SK-MEL-5 (cell line): ENCODE measurements around the gene FCN2. TPM values are rescaled to one million over a fixed set of nuclear protein-coding genes. Genes with fewer than 3 reads are reported as not detected.

Source experiments
- DNase-seq: peaks from one replicate; pipeline ENCODE4 v3.0.0-alpha.2; 2016; ENCODE audit warnings: low read depth, low spot score
- in situ Hi-C: cut with HindIII; loops from 2 replicates; pipeline ENCODE4 v1.10.0; 2016; ENCODE audit warnings: low sequenced_read_pairs, high pct_unique_total_duplicates, low pct_unique_long_range_greater_than_20kb
- total RNA-seq: library from RNA; depleted of rRNA; stranded (reverse); fragments of >200 nt; shearing (Covaris generic); gene quantifications from 2 replicates; pipeline ENCODE4 v1.2.3, GENCODE V29; 2014

The FCN2 gene
- total RNA-seq, 1 experiment from 2014 or later = not detected

- in situ Hi-C loops = no loop called here
- no peak for DNase-seq
Observed at GRCh38 chr9:134881313-134881670, 682 bp downstream of the FCN2 start.

- no peak for DNase-seq
- in situ Hi-C loops = no loop called here
Observed at GRCh38 chr9:134882204-134882785, 1.7 kb downstream of the FCN2 start.

- in situ Hi-C loops = no loop called here
- DNase-seq = no peak
Observed at GRCh38 chr9:134883040-134883782, 2.6 kb downstream of the FCN2 start.

GRCh38 chr9:134884492-134884891 lies 3.9 kb downstream of the FCN2 start:
- in situ Hi-C loops = no loop called here
- no peak for DNase-seq

- no peak for DNase-seq
Observed at GRCh38 chr9:134885001-134885678, 4.5 kb downstream of the FCN2 start.

GRCh38 chr9:134885679-134886412 lies 5.2 kb downstream of the FCN2 start:
- in situ Hi-C loops = no loop called here
- no peak for DNase-seq

More at GRCh38 chr9:134885001-134885678, 4.5 kb downstream of the FCN2 start:
- in situ Hi-C loops = no loop called here

- DNase-seq = no peak
- in situ Hi-C loops = no loop called here
Observed at GRCh38 chr9:134886413-134886913, 5.9 kb downstream of the FCN2 start.

- no peak for DNase-seq
- in situ Hi-C loops = no loop called here
Observed at GRCh38 chr9:134887219-134887618, 6.6 kb downstream of the FCN2 start.

- in situ Hi-C loops = no loop called here
- DNase-seq = no peak
Observed at GRCh38 chr9:134887686-134888602, 7.3 kb downstream of the FCN2 start.

- no peak for DNase-seq
Observed at GRCh38 chr9:134888603-134889190, 8.1 kb downstream of the FCN2 start.

GRCh38 chr9:134889386-134890154 lies 9.0 kb downstream of the FCN2 start:
- in situ Hi-C loops = no loop called here
- DNase-seq = no peak

More at GRCh38 chr9:134888603-134889190, 8.1 kb downstream of the FCN2 start:
- in situ Hi-C loops = no loop called here

- in situ Hi-C loops = no loop called here
- no peak for DNase-seq
Observed at GRCh38 chr9:134890155-134890495, 9.5 kb downstream of the FCN2 start.

GRCh38 chr9:134891053-134891452 lies 10.4 kb downstream of the FCN2 start:
- in situ Hi-C loops = no loop called here

GRCh38 chr9:134891713-134892112 lies 11.1 kb downstream of the FCN2 start:
- no peak for DNase-seq
- in situ Hi-C loops = no loop called here

More at GRCh38 chr9:134891053-134891452, 10.4 kb downstream of the FCN2 start:
- no peak for DNase-seq

- in situ Hi-C loops = no loop called here
- DNase-seq = no peak
Observed at GRCh38 chr9:134892221-134892620, 11.6 kb downstream of the FCN2 start.

- in situ Hi-C loops = no loop called here
- DNase-seq = no peak
Observed at GRCh38 chr9:134892820-134893420, 12.3 kb downstream of the FCN2 start.
